Thoracic aorta (tissue), 2 donors: ENCODE data around the gene PHF23. TPM values are rescaled to one million over a fixed set of nuclear protein-coding genes. Genes with fewer than 3 reads are reported as not detected.

Source experiments
- ATAC-seq: fragments of 150-250 bp; one replicate; pipeline ENCODE4 v1.8.0; 2017; ENCODE audit warnings: low read depth; ENCODE audit not compliant: insufficient number of reproducible peaks, low FRiP score
- DNase-seq: peaks from one replicate; pipeline ENCODE4 v3.0.0-alpha.2; 2020; ENCODE audit warnings: low spot score
- H3K27ac ChIP-seq, 2 donors: fragments of 200-600 bp; sonication (generic); 1 replicate in 1 of 2; 2 replicates in 1 of 2; pipeline ENCODE4 v1.5.1; 2016; ENCODE audit warnings: mild to moderate bottlenecking in 2 of 2, moderate library complexity in 2 of 2
- H3K27me3 ChIP-seq: fragments of 200-600 bp; sonication (generic); replicated peaks from 2 replicates; pipeline ENCODE4 v1.6.0; 2016; ENCODE audit warnings: mild to moderate bottlenecking; ENCODE audit not compliant: insufficient read depth
- H3K36me3 ChIP-seq: fragments of 200-600 bp; sonication (generic); one replicate; pipeline ENCODE4 v1.5.1; 2016
- H3K4me1 ChIP-seq, 2 donors: fragments of 200-600 bp; sonication (generic); 1 replicate in 1 of 2; 2 replicates in 1 of 2; pipeline versions ENCODE4 v1.5.1 to v1.6.0; 2016; ENCODE audit warnings: low read depth in 2 of 2, mild to moderate bottlenecking in 1 of 2; ENCODE audit not compliant: control insufficient read depth in 1 of 2
- H3K4me3 ChIP-seq: fragments of 200-600 bp; sonication (generic); 2 replicates; pipeline ENCODE4 v1.5.1; 2016; ENCODE audit warnings: mild to moderate bottlenecking
- H3K9me3 ChIP-seq: fragments of 200-600 bp; sonication (generic); 2 replicates; pipeline ENCODE4 v1.5.1; 2016
- CTCF ChIP-seq: fragments of 200-600 bp; sonication (generic); IDR thresholded peaks from one replicate; pipeline ENCODE4 v1.5.1; 2019; ENCODE audit warnings: antibody characterized with exemption
- total RNA-seq, 2 donors: library from RNA; depleted of rRNA; stranded (reverse); fragments of >200 nt; gene quantifications; one replicate each; pipeline versions ENCODE4 v1.1.0 to v1.2.3, GENCODE V29; 2016

The PHF23 gene
- total RNA-seq, 2 donors from 2014 or later: 25.1 to 44.7 TPM

- DNase-seq: no peak
- Histone ChIP-seq H3K9me3 (no peaks in the 10 kb centered on the region), H3K4me1 (peaks cover 10 to 24% of the 10 kb centered on the region in 2 donors), H3K27ac (no peak overlapping the region), H3K27me3 (no peaks in the 10 kb centered on the region), H3K4me3 (no peak overlapping the region), H3K36me3 (peaks cover 54% of the 10 kb centered on the region)
- TF ChIP-seq CTCF: no peak
- no peak for ATAC-seq
Measured at GRCh38 chr17:7228920-7229319, 10.3 kb downstream of the PHF23 start.

GRCh38 chr17:7226721-7227710 lies 12.2 kb downstream of the PHF23 start:
- no peak for TF ChIP-seq CTCF
- Histone ChIP-seq H3K4me3 (no peak overlapping the region), H3K4me1 (peaks cover 0 to 7% of the 10 kb centered on the region in 2 donors), H3K27me3 (no peaks in the 10 kb centered on the region), H3K27ac (no peak overlapping the region), H3K36me3 (peaks cover 63% of the 10 kb centered on the region), H3K9me3 (no peaks in the 10 kb centered on the region)
- DNase-seq (no peak), ATAC-seq (no peak)

GRCh38 chr17:7225711-7226331 lies 13.4 kb downstream of the PHF23 start:
- Histone ChIP-seq H3K27ac (no peak overlapping the region), H3K36me3 (peaks cover 63% of the 10 kb centered on the region), H3K9me3 (no peaks in the 10 kb centered on the region), H3K27me3 (no peaks in the 10 kb centered on the region), H3K4me1 (peaks cover 0 to 10% of the 10 kb centered on the region in 2 donors), H3K4me3 (no peak overlapping the region)
- no peak for DNase-seq
- TF ChIP-seq CTCF: no peak
- ATAC-seq: no peak

GRCh38 chr17:7224661-7225111 lies 14.6 kb downstream of the PHF23 start:
- H3K27ac ChIP-seq: no peak overlapping the region
- H3K4me3 ChIP-seq: no peak overlapping the region
- H3K9me3 ChIP-seq: no peaks in the 10 kb centered on the region
- H3K4me1 ChIP-seq: peaks cover 4 to 16% of the 10 kb centered on the region in 2 donors
- no peaks in the 10 kb centered on the region for H3K27me3 ChIP-seq
- DNase-seq (no peak), ATAC-seq (no peak)
- H3K36me3 ChIP-seq: peaks cover 57% of the 10 kb centered on the region
- no peak for TF ChIP-seq CTCF

- Histone ChIP-seq H3K36me3 (peaks cover 51% of the 10 kb centered on the region), H3K27ac (no peak overlapping the region), H3K9me3 (no peaks in the 10 kb centered on the region)
Measured at GRCh38 chr17:7224110-7224509, 15.1 kb downstream of the PHF23 start.

More at GRCh38 chr17:7224110-7224509, 15.1 kb downstream of the PHF23 start:
- no peak overlapping the region for H3K4me3 ChIP-seq
- H3K4me1 ChIP-seq: peaks cover 4 to 21% of the 10 kb centered on the region in 2 donors
- H3K27me3 ChIP-seq: no peaks in the 10 kb centered on the region
- TF ChIP-seq CTCF: no peak
- no peak for DNase-seq
- ATAC-seq: no peak
